IPS-NIHi7 (cell line): ENCODE measurements around the gene SNX30.

ENCODE experiments used
- DNase-seq: peaks from one replicate; pipeline ENCODE4 v3.0.0; 2012; ENCODE audit warnings: mixed read lengths; ENCODE audit errors: extremely low spot score

The SNX30 gene

GRCh38 chr9:112783551-112783954 is 33.0 kb downstream of the SNX30 start:
- no peak for DNase-seq

GRCh38 chr9:112784020-112784785 is 33.6 kb downstream of the SNX30 start:
- peak; percentile 61 for DNase-seq

- no peak for DNase-seq
Measured at GRCh38 chr9:112785986-112786385, 35.4 kb downstream of the SNX30 start.

- DNase-seq: no peak
Measured at GRCh38 chr9:112786829-112787520, 36.4 kb downstream of the SNX30 start.

GRCh38 chr9:112787978-112788377 is 37.4 kb downstream of the SNX30 start:
- DNase-seq: no peak

- DNase-seq: no peak
Measured at GRCh38 chr9:112789473-112789872, 38.9 kb downstream of the SNX30 start.

- no peak for DNase-seq
Measured at GRCh38 chr9:112789891-112790774, 39.6 kb downstream of the SNX30 start.

GRCh38 chr9:112792670-112793069 is 42.1 kb downstream of the SNX30 start:
- DNase-seq: no peak

- peak; percentile 86 for DNase-seq
Measured at GRCh38 chr9:112793213-112793810, 42.8 kb downstream of the SNX30 start.

GRCh38 chr9:112794731-112795130 is 44.2 kb downstream of the SNX30 start:
- DNase-seq: no peak

GRCh38 chr9:112795921-112796320 is 45.4 kb downstream of the SNX30 start:
- DNase-seq: no peak

- no peak for DNase-seq
Measured at GRCh38 chr9:112796485-112796884, 45.9 kb downstream of the SNX30 start.

- no peak for DNase-seq
Measured at GRCh38 chr9:112809351-112809848, 58.8 kb downstream of the SNX30 start.

GRCh38 chr9:112809906-112810305 is 59.3 kb downstream of the SNX30 start:
- DNase-seq: no peak

- peak; percentile 42 for DNase-seq
Measured at GRCh38 chr9:112810696-112811490, 60.3 kb downstream of the SNX30 start.

GRCh38 chr9:112811518-112811917 is 61.0 kb downstream of the SNX30 start:
- DNase-seq: no peak

- no peak for DNase-seq
Measured at GRCh38 chr9:112815868-112816267, 65.3 kb downstream of the SNX30 start.

- no peak for DNase-seq
Measured at GRCh38 chr9:112817860-112818203, 67.3 kb downstream of the SNX30 start.

- DNase-seq: peak; percentile 81
Measured at GRCh38 chr9:112819635-112820496, 69.3 kb downstream of the SNX30 start.

GRCh38 chr9:112820881-112821280 is 70.3 kb downstream of the SNX30 start:
- DNase-seq: no peak
